ENCODE results near the gene CRYL1. TPM values are rescaled to one million over a fixed set of nuclear protein-coding genes. Genes with fewer than 3 reads are reported as not detected.

CRYL1 gene
- total and polyA plus RNA-seq, 2 donors (not counting 1 experiment from before 2014, with no cell fraction given): 6.5 to 15.1 TPM

- WGBS (ENCODE audit: insufficient coverage): 80% methylated on average over 1 of the region's 2 CpGs
- no peak for DNase-seq
- Mint-ChIP-seq H3K9me3 (ENCODE audit: insufficient read depth) (no peaks in the 10 kb centered on the region), H3K27me3 (peaks cover 5% of the 10 kb centered on the region), H3K4me1 (no peaks in the 10 kb centered on the region), H3K4me3 (no peak overlapping the region), H3K27ac (no peak overlapping the region)
- ChIA-PET POLR2A (no interaction called here), CTCF (no interaction called here)
- Histone ChIP-seq H3K27me3 (replicated peaks in 1 of 4; ENCODE audit: control extremely low read depth in 1 of 4, control insufficient read depth in 3 of 4, insufficient read depth in 4 of 4, low read length in 3 of 4) (no peaks in the 10 kb centered on the region), H3K4me2 (replicated peaks; ENCODE audit: low read depth, low read length, poor library complexity, severe bottlenecking) (no peak overlapping the region), H3K79me2 (ENCODE audit: control insufficient read depth, insufficient read depth, low read length) (no peaks in the 10 kb centered on the region), H3K4me1 (ENCODE audit: control insufficient read depth in 2 of 2, insufficient read depth in 2 of 2, low read length in 2 of 2) (no peaks in the 10 kb centered on the region), H3K9me3 (ENCODE audit: control extremely low read depth in 1 of 3, control insufficient read depth in 2 of 3, insufficient read depth in 1 of 3, low read length in 2 of 3) (peaks cover 0 to 14% (median 0%) of the 10 kb centered on the region in 3 donors), H3K36me3 (replicated peaks in 1 of 2; ENCODE audit: control extremely low read depth in 1 of 2, control insufficient read depth in 1 of 2, extremely low read depth in 1 of 2, insufficient read depth in 2 of 2, low read length in 1 of 2) (no peaks in the 10 kb centered on the region), H4K20me1 (ENCODE audit: control insufficient read depth, insufficient read depth, low read length, poor library complexity, severe bottlenecking) (no peaks in the 10 kb centered on the region), H3K27ac (ENCODE audit: low read length in 2 of 2) (no peak overlapping the region), H3K9ac (ENCODE audit: low read length) (no peak overlapping the region), H2AFZ (ENCODE audit: insufficient read depth, low read depth, low read length, poor library complexity, severe bottlenecking) (no peak overlapping the region), H3K4me3 (ENCODE audit: control extremely low read depth in 1 of 5, extremely low read depth in 1 of 5, insufficient read depth in 1 of 5, low read depth in 2 of 5, low read length in 4 of 5) (no peak overlapping the region)
- intact Hi-C loops (cut with micrococcal nuclease): no loop called here
- no peak for ATAC-seq (ENCODE audit: low read depth)
- TF ChIP-seq EZH2 (IDR thresholded peaks at IDR 0.05; ENCODE audit: borderline replicate concordance, insufficient read depth, low read depth, low read length, poor library complexity, severe bottlenecking): no peak
- TF ChIP-seq CTCF (IDR thresholded peaks at IDR 0.05): no peak
Measured at GRCh38 chr13:20388184-20388583, 137.5 kb downstream of the CRYL1 start.

GRCh38 chr13:20387441-20387971 is 138.2 kb downstream of the CRYL1 start:
- DNase-seq (no peak), ATAC-seq (ENCODE audit: low read depth) (no peak)
- ChIA-PET POLR2A (no interaction called here), CTCF (no interaction called here)
- 72% methylated on average over 6 of the region's 8 CpGs for WGBS (ENCODE audit: insufficient coverage)
- no peak overlapping the region for H3K27ac ChIP-seq (ENCODE audit: low read length in 2 of 2)
- no peaks in the 10 kb centered on the region for H3K4me1 Mint-ChIP-seq
- no peaks in the 10 kb centered on the region for H3K4me1 ChIP-seq (ENCODE audit: control insufficient read depth in 2 of 2, insufficient read depth in 2 of 2, low read length in 2 of 2)
- no peak overlapping the region for H3K9ac ChIP-seq (ENCODE audit: low read length)
- H2AFZ ChIP-seq (ENCODE audit: insufficient read depth, low read depth, low read length, poor library complexity, severe bottlenecking): no peak overlapping the region
- intact Hi-C loops (cut with micrococcal nuclease): no loop called here
- no peaks in the 10 kb centered on the region for H3K36me3 ChIP-seq (replicated peaks in 1 of 2; ENCODE audit: control extremely low read depth in 1 of 2, control insufficient read depth in 1 of 2, extremely low read depth in 1 of 2, insufficient read depth in 2 of 2, low read length in 1 of 2)
- H3K9me3 Mint-ChIP-seq (ENCODE audit: insufficient read depth): no peaks in the 10 kb centered on the region
- H3K79me2 ChIP-seq (ENCODE audit: control insufficient read depth, insufficient read depth, low read length): no peaks in the 10 kb centered on the region
- no peaks in the 10 kb centered on the region for H4K20me1 ChIP-seq (ENCODE audit: control insufficient read depth, insufficient read depth, low read length, poor library complexity, severe bottlenecking)
- H3K9me3 ChIP-seq (ENCODE audit: control extremely low read depth in 1 of 3, control insufficient read depth in 2 of 3, insufficient read depth in 1 of 3, low read length in 2 of 3): peaks cover 0 to 14% (median 0%) of the 10 kb centered on the region in 3 donors
- no peak overlapping the region for H3K4me3 ChIP-seq (ENCODE audit: control extremely low read depth in 1 of 5, extremely low read depth in 1 of 5, insufficient read depth in 1 of 5, low read depth in 2 of 5, low read length in 4 of 5)
- peaks cover 6% of the 10 kb centered on the region for H3K27me3 Mint-ChIP-seq
- H3K27me3 ChIP-seq (replicated peaks in 1 of 4; ENCODE audit: control extremely low read depth in 1 of 4, control insufficient read depth in 3 of 4, insufficient read depth in 4 of 4, low read length in 3 of 4): no peaks in the 10 kb centered on the region
- no peak overlapping the region for H3K4me2 ChIP-seq (replicated peaks; ENCODE audit: low read depth, low read length, poor library complexity, severe bottlenecking)
- H3K4me3 Mint-ChIP-seq: no peak overlapping the region
- H3K27ac Mint-ChIP-seq: no peak overlapping the region
- no peak for TF ChIP-seq CTCF (IDR thresholded peaks at IDR 0.05)
- TF ChIP-seq EZH2 (IDR thresholded peaks at IDR 0.05; ENCODE audit: borderline replicate concordance, insufficient read depth, low read depth, low read length, poor library complexity, severe bottlenecking): no peak
